ENCODE data around the gene CPN2.

CPN2 gene

DNA sequence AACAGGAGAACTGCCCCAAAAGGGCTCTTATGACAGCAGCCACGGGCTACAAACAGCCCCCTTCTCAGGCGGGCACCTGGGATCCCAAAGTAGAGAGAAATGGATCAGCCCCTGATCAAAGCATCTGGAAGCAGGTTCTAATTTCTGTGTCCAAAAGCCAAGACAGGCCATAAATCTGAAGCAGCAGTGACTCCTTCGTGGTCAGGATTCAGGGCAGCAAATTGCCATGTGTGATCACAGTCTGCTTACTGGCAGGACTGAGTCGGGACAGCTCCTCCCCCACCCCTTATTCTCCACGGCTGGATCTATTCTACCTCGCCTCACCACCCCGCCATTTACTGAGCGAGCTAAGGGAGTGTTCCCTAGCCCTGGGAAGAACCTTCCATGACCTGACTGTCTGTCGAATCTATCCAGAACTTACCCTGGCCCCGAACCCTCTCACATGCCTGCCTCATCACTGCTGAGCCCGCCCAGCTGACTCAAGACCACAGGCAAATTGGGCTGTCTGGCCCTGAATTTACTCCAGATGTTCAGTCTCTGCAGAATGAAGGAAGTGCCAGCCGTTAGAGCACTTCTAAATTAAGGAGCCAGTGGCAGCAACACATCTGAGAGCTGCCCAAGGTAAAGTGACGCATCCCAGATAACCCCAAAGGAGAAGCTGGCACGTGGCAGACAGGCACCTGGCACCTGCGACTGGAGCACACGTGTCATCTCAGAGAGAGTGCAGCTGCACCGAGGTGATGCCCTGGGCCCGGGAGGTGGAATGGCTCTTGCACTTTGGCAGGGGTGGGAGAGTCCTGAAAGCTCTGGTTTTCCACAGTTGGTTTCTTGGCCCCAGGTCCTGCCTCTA, 17.1 kb upstream of the CPN2 start:
- no peak overlapping the region for H3K27ac ChIP-seq
- TF ChIP-seq, protein P1, sequence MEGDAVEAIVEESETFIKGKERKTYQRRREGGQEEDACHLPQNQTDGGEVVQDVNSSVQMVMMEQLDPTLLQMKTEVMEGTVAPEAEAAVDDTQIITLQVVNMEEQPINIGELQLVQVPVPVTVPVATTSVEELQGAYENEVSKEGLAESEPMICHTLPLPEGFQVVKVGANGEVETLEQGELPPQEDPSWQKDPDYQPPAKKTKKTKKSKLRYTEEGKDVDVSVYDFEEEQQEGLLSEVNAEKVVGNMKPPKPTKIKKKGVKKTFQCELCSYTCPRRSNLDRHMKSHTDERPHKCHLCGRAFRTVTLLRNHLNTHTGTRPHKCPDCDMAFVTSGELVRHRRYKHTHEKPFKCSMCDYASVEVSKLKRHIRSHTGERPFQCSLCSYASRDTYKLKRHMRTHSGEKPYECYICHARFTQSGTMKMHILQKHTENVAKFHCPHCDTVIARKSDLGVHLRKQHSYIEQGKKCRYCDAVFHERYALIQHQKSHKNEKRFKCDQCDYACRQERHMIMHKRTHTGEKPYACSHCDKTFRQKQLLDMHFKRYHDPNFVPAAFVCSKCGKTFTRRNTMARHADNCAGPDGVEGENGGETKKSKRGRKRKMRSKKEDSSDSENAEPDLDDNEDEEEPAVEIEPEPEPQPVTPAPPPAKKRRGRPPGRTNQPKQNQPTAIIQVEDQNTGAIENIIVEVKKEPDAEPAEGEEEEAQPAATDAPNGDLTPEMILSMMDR (IDR thresholded peaks at IDR 0.05): no peak
- no peak overlapping the region for H3K4me3 ChIP-seq
- no peak for DNase-seq (ENCODE audit: low spot score)

DNA sequence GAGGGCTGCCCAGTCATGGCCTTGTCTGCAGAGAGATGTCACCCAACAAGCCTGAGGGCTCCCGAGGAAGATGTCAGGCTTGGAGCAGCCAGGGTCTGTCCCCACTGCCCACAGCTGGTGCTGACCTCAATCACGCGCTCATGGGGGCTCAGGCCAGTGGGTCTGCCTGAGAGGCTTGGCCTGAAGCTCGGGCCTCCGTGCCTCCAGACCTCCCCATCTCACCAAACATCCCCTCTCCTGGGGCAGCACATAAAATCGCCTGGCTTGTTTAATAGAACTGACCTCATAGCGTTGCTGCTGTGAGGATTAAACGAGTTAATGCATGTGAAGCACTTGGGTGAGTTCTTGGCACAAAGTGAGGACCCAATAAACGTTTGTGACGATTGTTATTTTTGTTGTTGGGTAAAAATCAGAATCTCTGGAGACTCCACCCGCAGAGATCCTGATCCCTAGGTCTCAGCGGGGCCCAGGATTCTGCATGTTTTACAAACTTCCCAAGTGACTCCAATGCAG, 14.9 kb upstream of the CPN2 start:
- Histone ChIP-seq H3K27ac (no peak overlapping the region), H3K4me3 (no peak overlapping the region)
- DNase-seq (ENCODE audit: low spot score): no peak
- TF ChIP-seq, protein P1 (IDR thresholded peaks at IDR 0.05): no peak

DNA sequence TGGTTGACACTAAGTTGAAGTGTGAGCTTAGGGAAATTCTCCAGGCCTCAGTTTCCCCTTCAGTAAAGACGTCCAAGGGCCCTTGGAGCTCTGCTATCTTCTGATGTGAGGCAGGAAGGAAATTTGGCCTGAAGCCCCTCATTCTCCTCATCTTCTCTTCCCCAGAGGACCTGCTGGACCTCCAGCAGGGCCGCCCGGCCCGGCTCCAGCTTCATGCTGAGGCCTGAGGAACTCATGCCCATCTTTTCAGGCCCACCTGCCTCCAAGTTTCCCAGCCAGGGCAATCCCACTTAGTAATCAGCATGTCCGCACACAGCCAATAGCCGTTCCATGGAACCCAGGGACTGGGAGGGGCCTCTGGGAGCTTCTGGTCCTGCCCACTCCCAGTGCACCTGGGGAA, 14.4 kb upstream of the CPN2 start:
- no peak overlapping the region for H3K27ac ChIP-seq

DNA sequence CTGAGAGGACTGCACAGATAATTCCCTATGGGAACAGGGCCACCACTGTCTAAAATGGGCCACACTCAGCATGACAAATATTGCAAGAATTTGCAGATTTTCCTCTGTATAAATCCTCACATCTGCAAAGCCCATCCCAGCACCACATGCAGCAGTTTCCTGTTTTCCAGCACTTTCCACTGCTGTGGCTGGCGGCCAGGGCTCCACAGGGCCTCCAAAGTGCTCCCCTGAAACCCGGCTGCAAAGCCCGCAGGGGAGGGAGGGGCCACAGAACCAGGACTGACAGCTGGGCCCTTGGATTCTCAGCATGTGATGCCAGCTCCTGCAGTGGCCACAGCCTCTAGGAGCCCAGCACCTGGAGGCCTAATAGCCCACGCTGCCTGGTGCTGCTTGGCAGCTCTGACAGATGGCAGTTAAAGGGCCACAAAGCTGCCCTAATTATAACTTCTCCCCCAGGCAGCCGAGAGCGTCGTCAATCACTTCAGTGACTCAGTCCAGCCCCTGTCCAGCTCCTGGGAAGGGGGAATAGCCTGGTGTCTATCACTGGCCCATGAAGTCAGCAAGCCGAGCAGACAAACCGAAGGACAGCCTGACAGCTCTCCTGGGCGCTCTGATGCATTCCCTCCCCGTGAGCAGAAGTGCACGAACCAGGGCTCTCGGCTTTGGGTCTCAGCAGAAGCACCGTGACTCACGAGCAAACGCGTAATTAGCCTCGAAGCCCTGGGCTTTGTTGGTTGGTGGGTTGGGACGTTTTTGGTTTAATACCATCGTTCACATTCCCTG, 13.7 kb upstream of the CPN2 start:
- no peak for DNase-seq (ENCODE audit: low spot score)
- Histone ChIP-seq H3K4me3 (no peak overlapping the region), H3K27ac (no peak overlapping the region)
- TF ChIP-seq, protein P1 (IDR thresholded peaks at IDR 0.05): no peak

More for the DNA sequence above, 14.4 kb upstream of the CPN2 start:
- TF ChIP-seq, protein P1 (IDR thresholded peaks at IDR 0.05): no peak
- H3K4me3 ChIP-seq: no peak overlapping the region
- DNase-seq (ENCODE audit: low spot score): no peak

DNA sequence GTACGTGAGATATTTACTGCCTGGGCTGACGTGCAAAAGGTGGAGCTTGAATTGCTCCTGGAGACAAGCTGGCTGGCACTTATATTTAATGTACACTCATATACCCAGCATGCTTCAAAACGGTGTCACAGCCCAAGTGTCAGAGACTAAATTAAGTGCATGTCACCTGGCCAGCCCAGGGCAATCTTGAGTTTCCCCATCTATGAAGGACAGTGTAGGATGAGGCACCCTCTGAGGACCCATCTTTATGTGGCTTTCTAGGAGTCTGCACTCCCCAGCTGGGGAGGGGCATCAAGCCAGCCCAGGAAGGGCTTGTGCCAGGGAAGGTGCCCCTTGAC, 13.2 kb upstream of the CPN2 start:
- TF ChIP-seq, protein P1 (IDR thresholded peaks at IDR 0.05): no peak
- no peak for DNase-seq (ENCODE audit: low spot score)
- Histone ChIP-seq H3K27ac (no peak overlapping the region), H3K4me3 (no peak overlapping the region)

DNA sequence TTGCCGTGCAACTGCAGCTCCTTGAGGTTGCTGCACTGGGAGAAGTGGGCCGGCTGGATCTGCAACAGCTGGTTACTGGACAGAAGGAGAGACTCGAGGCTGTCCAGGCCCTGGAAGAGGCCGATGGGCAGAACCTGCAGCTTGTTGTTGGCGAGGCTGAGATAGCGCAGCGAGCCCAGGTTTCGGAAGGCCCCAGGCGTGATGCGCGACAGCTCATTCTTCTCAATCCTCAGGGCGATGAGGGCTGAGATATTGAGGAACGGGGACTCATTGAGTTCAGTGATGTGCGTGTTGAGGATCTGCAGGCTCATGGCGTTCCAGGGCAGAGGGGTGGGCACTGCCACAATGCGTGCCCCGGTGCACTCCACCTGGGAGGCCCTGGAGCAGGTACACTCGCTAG, 9.4 kb upstream of the CPN2 start:
- H3K4me3 ChIP-seq: no peak overlapping the region
- TF ChIP-seq, protein P1 (IDR thresholded peaks at IDR 0.05): no peak
- DNase-seq (ENCODE audit: low spot score): no peak
- H3K27ac ChIP-seq: no peak overlapping the region

All from coronary artery (tissue), 2 donors.